HCT116 (cell line): ENCODE data around the gene LTB4R.

Source experiments
- ATF3 ChIP-seq: IDR thresholded peaks from 2 replicates; pipeline ENCODE4 v1.6.1; 2012
- CTCF ChIP-seq, 3 experiments: fragments of 200-600 bp in 1 of 3; sonication (generic) in 1 of 3; IDR thresholded peaks in 2 of 3; conservative IDR thresholded peaks in 1 of 3; 2 replicates each; pipeline ENCODE4 v1.5.1; 2012 to 2017; ENCODE audit warnings: low read depth in 2 of 3, low read length in 2 of 3, antibody characterized with exemption in 1 of 3, borderline replicate concordance in 1 of 3, control low read depth in 1 of 3, mild to moderate bottlenecking in 1 of 3, mixed read lengths in 1 of 3, mixed run types in 1 of 3, moderate library complexity in 1 of 3; ENCODE audit not compliant: insufficient read depth in 1 of 3
- EGR1 ChIP-seq: IDR thresholded peaks from 2 replicates; pipeline ENCODE4 v1.6.1; 2012; ENCODE audit warnings: low read depth
- EZH2 ChIP-seq: fragments of 200-600 bp; sonication (generic); IDR thresholded peaks from 2 replicates; pipeline ENCODE4 v1.6.1; 2017; ENCODE audit warnings: antibody characterized with exemption, mixed run types
- EZH2phosphoT487 ChIP-seq: fragments of 200-600 bp; IDR thresholded peaks from 2 replicates; pipeline ENCODE4 v1.6.1; 2018; ENCODE audit warnings: antibody characterized with exemption, borderline replicate concordance
- FOSL1 ChIP-seq: IDR thresholded peaks from 2 replicates; pipeline ENCODE4 v1.6.1; 2012; ENCODE audit warnings: low read depth
- MAX ChIP-seq: IDR thresholded peaks from 2 replicates; pipeline ENCODE4 v1.6.1; 2012
- POLR2A ChIP-seq: IDR thresholded peaks from 2 replicates; pipeline ENCODE4 v1.7.0; 2011; ENCODE audit warnings: borderline replicate concordance; ENCODE audit not compliant: insufficient read depth, insufficient read length; ENCODE audit errors: extremely low read depth
- POLR2AphosphoS5 ChIP-seq: IDR thresholded peaks from 2 replicates; pipeline ENCODE4 v1.6.1; 2011; ENCODE audit warnings: mild to moderate bottlenecking, low read depth, low read length, moderate library complexity
- SP1 ChIP-seq: IDR thresholded peaks from 2 replicates; pipeline ENCODE4 v1.6.1; 2012; ENCODE audit warnings: low read depth
- TCF7L2 ChIP-seq: IDR thresholded peaks from 2 replicates; pipeline ENCODE4 v1.7.0; 2011; ENCODE audit warnings: borderline replicate concordance, inconsistent platforms; ENCODE audit not compliant: insufficient read depth, insufficient read length; ENCODE audit errors: extremely low read depth
- YY1 ChIP-seq: IDR thresholded peaks from 2 replicates; pipeline ENCODE4 v1.6.1; 2011; ENCODE audit warnings: low read length, low read depth, moderate library complexity, mild to moderate bottlenecking; ENCODE audit not compliant: insufficient replicate concordance; ENCODE audit errors: extremely low read depth
- ZBTB33 ChIP-seq: IDR thresholded peaks from 2 replicates; pipeline ENCODE4 v1.6.1; 2011; ENCODE audit warnings: mild to moderate bottlenecking, low read length, moderate library complexity; ENCODE audit not compliant: insufficient replicate concordance; ENCODE audit errors: extremely low read depth

GRCh38 chr14:24337144-24337823 is 26.0 kb downstream of the LTB4R start:
- no peak for TF ChIP-seq EZH2phosphoT487
- no peak for TF ChIP-seq YY1
- TF ChIP-seq ZBTB33, result no peak
- no peak for TF ChIP-seq POLR2AphosphoS5
- no peak for TF ChIP-seq POLR2A
- TF ChIP-seq FOSL1, result no peak
- no peak for TF ChIP-seq EZH2
- no peak for TF ChIP-seq MAX
- no peak for TF ChIP-seq CTCF (IDR thresholded peaks at IDR 0.05 in 2 of 3, conservative IDR thresholded peaks at IDR 0.05 in 1 of 3; ENCODE audit: borderline replicate concordance in 1 of 3, insufficient read depth in 1 of 3, low read depth in 2 of 3, low read length in 2 of 3)
- TF ChIP-seq EGR1, result no peak
- no peak for TF ChIP-seq TCF7L2
- no peak for TF ChIP-seq ATF3
- no peak for TF ChIP-seq SP1
